ENCODE data around the gene SGF29. TPM values are rescaled to one million over a fixed set of nuclear protein-coding genes. Genes with fewer than 3 reads are reported as not detected.

SGF29 gene
- total and polyA plus RNA-seq, 2 of the 8 experiments (the other 6 are each of a cell fraction or from before 2014, with no cell fraction given) = 3.1 to 22.7 TPM

- TF ChIP-seq EGR1 (IDR thresholded peaks at IDR 0.05; ENCODE audit: borderline replicate concordance, low read depth, low read length) (no peak), CBX5 (IDR thresholded peaks at IDR 0.05; ENCODE audit: low read depth, low read length) (no peak), ATF2 (IDR thresholded peaks at IDR 0.05; ENCODE audit: low read length) (no peak), ATF3 (IDR thresholded peaks at IDR 0.05; ENCODE audit: insufficient read depth, low read depth, low read length) (no peak), CEBPB (IDR thresholded peaks at IDR 0.05; ENCODE audit: low read depth, low read length) (no peak), RNF2 (IDR thresholded peaks at IDR 0.05; ENCODE audit: borderline replicate concordance, low read depth, low read length, missing control alignments, poor library complexity, severe bottlenecking) (no peak)
Observed at GRCh38 chr16:28505489-28506137, 48.1 kb upstream of the SGF29 start (continued).

Data from H1 (cell line).